GM19240 (cell line): ENCODE measurements around the gene MYO10.
"Not testable (repeated sequence)": the region's sequence is repeated elsewhere in the genome, so short reads cannot be mapped to it uniquely, and the experiment has no call there.

Source experiments
- DNase-seq: peaks from one replicate; pipeline ENCODE4 v3.0.0; 2011; ENCODE audit warnings: low spot score; ENCODE audit not compliant: insufficient read length

MYO10 gene

DNA sequence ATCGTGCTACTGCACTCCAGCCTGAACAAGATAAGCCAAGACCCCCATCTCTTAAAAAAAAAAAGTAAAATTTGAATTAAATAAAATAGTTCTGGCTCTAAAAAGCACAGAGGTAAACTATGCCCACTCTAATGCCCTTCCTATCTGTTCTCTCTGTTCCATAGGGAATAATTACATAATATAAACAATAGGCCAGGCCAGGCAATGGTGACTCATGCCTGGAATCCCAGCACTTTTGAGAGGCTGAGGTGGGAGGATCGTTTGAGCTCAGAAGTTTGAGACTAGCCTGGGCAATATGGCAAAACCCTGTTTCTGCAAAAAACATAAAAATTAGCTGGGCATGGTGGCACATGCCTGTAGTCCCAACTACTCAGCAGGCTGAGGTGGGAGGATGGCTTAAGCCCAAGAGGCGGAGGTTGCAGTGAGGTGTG is 47.4 kb downstream of the MYO10 start:
- DNase-seq: no peak

- DNase-seq: no peak
These were observed 49.2 kb downstream of the MYO10 start for GRCh38 chr5:16886793-16887345.

- no peak for DNase-seq
These were observed 49.7 kb downstream of the MYO10 start for GRCh38 chr5:16886366-16886736.

- DNase-seq: no peak
These were observed 50.3 kb downstream of the MYO10 start for GRCh38 chr5:16885635-16886365.

DNA sequence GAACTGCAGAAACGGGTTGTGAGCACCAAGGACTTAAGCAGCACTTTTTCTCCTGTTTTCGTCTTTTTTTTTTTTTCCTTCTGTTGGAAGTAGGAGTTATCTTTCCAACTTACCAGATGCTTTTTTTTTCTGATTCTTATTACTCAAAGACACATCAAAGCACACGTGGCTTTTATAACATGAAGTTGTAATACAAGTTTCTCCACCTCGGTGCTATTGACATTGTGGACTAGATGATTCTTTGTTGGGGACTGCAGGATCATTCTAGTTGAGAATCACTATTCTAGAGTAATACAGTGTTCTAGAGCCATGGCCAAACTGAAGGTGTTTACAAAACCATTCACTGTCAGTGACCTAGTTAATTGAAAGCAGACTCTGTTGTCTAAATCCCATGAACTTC is 51.5 kb downstream of the MYO10 start:
- no peak for DNase-seq

DNA sequence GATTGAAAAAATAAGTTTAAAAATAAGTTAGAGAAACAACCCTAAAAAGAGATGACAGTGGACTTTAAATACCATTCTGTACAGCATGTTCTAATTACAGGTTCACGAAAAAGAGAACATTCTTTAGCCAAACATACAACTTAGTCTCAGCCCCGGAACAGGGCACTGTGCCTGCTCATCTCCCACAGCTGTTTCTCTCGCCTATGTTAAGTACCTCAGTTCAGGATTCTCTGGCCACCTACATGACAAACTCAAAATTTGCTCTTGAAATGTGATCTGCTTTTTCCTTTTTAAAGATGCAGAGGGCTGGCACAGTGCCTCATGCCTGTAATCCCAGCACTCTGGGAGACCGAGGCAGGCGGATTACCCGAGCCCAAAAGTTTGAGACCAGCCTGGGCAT is 52.3 kb downstream of the MYO10 start:
- DNase-seq: no peak

GRCh38 chr5:16883176-16883575 is 52.9 kb downstream of the MYO10 start:
- DNase-seq: no peak

GRCh38 chr5:16881251-16881650 is 54.8 kb downstream of the MYO10 start:
- DNase-seq: no peak

DNA sequence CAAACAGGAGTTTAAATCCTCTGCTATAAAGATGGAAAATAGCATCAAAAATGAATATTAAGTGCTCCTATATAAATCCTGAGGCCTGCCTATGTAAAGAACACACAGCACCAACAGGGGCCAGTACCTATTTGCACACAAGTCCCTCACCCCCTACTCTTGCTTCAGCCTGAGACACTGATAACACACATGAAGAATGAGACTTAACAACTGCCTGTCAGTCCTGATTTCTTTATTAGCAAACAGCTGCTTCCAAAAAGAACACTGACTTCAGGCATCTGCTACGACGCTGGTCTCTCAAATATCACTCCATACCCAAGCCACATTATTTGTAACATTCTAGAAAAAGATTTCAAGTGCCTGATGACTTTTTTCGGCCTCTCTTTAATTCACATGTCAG is 55.5 kb downstream of the MYO10 start:
- DNase-seq: no peak

GRCh38 chr5:16879650-16880049 is 56.4 kb downstream of the MYO10 start:
- DNase-seq: no peak

GRCh38 chr5:16879191-16879590 is 56.9 kb downstream of the MYO10 start:
- no peak for DNase-seq

DNA sequence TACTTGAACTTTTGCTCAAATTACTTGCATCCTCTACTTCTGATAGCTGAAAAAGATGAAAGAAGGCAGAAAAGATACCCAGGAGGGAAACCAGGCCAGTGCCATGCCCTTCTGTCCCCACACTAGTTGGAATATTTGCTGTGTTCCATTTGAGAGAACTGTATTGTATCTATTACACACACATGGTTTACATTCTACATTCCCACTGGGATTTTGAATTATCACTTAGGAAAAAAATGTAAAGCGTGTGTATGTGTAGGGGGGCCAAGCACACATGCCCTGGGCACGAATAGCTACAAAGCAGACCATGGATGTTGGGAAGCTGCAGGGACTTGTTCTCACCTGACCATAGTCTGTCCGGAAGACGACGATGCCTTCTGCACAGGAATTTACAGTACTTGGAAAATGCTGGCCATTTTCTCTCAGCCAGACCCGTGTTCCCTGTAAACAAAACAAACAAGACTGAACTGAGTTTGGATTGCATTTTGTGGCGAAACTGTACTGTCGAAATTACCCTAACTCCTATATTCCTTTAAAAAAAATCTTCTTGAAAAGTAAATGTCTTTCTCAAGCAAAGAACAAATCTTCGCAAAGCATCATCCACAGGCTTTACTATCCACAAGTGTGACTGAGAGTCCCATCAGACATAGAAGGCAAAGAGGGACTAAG is 58.7 kb downstream of the MYO10 start:
- DNase-seq: no peak

DNA sequence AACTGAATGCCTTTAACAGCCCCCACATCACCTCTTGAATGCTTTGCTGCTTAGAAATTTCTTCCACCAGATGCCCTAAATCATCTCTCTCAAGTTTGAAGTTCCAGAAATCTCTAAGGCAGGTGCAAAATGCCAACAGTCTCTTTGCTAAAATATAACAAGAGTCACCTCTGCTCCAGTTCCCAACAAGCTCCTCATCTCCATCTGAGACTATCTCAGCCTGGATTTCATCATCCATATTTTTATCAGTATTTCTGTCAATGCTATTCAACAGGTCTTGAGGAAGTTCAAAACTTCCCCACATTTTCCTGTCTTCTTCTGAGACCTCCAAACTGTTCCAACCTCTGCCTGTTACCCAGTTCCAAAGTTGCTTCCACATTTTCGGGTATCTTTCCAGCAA is 61.7 kb downstream of the MYO10 start:
- not testable (repeated sequence) for DNase-seq

GRCh38 chr5:16871746-16872339 is 64.2 kb downstream of the MYO10 start:
- DNase-seq: no peak

GRCh38 chr5:16870878-16871277 is 65.2 kb downstream of the MYO10 start:
- DNase-seq: no peak

DNA sequence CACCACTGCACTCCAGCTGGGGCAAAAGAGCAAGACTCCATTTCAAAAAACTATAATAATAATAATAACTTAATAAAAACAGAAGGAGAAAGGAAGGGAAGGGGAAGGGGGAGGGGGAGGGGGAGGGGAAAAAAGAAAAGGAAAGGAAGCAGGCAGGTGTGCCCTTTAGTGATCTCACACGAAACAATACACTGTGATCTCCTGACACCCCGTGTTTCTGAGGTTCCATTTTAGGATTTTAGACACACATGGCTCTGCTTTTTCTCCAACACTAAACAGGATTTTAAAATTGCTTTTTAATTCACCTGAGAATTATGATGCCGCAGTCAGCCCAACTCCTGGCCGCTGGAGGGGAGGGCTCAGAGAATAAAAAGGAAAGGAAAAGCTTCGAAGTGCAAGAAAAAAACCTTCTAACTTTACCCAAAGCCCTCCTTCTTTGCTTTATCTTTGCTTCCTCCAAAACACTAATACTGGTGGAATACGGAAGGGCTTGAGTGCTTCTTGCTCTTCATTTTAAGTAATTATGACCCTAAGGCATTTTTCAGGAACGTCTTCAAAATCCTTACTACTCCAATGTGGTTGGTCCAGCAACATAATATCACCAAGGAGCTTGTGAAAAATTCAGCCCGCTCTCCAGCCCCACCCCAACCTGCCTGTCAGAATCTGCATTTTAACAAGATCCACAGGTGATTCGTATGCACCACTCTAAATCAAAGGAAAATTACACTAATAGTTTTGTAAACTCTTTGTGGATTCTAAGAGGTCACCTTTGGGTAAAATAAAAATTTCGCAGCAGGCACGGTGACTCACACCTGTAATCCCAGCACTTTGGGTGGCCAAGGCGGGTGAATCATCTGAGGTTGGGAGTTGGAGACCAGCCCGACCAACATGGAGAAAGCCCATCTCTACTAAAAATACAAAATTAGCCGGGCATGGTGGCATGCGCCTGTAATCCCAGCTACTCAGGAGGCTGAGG is 66.0 kb downstream of the MYO10 start:
- no peak for DNase-seq

DNA sequence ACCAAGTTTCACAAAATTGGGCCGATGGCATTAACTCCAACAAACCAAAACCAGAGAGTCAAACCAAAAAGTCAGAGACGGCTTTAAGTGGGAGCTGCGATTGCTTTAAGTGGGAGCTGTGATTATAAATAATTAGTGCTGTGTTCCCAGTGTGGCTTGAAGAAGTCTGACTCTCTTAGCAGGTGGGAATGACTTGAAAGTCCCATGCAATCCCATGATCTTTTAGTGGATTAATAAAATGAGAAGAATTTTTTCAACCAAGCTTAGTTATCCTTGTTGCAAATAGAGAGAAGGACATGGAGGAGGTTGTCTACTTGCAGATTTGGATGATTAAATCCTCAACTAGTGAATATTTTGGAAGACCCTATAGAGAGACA is 68.5 kb downstream of the MYO10 start:
- no peak for DNase-seq

DNA sequence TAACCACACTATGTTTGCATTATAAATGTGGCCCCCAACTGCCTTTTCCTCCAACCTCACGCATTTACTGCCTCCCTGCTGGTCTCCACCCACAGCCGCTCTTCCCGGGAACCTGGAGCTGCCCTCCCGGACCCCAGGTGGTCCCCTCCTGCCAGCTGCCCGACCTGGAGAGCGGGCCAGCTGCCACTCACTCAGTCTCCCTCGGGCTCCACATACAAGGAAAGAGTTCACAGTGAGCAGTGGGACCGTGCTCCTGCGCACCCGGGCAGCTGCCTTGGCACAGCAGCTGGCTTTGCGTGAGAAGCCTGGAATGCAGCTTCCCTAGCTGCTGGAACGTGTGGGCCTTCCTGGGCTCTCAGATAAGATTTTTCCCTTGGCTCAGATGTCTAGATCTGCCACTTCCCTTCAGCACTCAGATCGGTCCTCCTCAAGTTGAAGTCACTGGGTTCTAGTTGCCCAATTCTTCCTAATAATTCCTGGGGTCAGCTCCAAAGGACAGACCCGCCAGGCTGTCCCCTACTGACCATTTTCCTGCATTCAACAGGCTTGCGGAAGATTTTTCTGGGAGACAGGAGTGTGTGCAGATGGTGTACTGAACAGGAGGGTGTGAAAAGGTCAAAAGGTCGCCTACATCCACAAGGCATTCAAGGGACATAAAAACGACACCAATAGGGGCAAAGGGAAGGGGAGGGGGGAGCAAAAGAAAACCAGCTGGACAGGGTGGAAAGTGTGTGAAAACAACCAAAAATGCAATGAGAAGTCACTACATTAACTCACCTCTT is 69.1 kb downstream of the MYO10 start:
- no peak for DNase-seq

DNA sequence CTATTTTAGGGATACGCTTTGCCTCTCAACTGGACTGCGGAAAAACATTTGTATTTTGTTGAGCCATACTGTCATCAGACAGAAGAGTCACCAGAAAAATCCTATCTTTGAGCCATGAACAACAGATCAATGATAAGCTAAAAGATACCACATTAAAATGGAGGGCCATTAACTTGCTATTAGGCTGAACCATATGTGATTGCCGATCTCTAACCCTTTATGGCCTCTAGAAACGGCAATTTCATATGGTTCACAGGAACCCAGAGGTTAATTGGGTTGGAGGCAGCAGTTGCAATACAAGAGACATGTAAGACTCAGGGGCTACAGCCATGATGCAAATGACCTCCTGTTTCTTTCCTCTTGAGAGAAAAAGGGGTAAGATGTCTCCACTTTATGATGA is 69.8 kb downstream of the MYO10 start:
- DNase-seq: no peak

DNA sequence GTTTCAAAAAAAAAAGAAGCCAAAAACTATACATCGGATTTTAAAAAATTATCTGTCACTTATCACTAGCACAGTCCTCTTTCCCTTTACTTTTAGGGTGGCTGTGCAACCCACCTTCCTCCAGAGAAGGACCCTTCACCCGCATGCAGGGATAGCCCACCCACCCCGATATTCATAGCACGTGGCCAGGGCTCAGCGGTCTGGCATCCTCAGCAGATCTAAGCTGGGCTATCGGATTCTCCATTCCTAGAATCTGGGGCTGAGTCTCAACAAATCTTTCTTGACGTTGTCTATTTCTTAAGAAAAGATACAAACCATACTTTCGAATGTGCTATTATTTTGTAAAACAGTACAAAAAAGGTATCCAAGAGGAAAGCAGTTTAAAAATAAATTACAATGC is 70.9 kb downstream of the MYO10 start:
- DNase-seq: no peak
